Measurements from ENCODE around the gene LARGE2.

Gene LARGE2

GRCh38 chr11:45917286-45917622 lies 5.2 kb upstream of the LARGE2 start:
- no peak for DNase-seq (ENCODE audit: low spot score)

- DNase-seq (ENCODE audit: low spot score): peak; percentile 98
Measured at GRCh38 chr11:45917623-45918330, 4.7 kb upstream of the LARGE2 start, which contains the start of gene PEX16. TSS of gene PEX16 (minus strand) at chr11:45917877. CDS start at chr11:45917811, 66 bp downstream.

- peak; percentile 76 for DNase-seq (ENCODE audit: low spot score)
Measured at GRCh38 chr11:45918331-45918941, 4.0 kb upstream of the LARGE2 start.

- DNase-seq (ENCODE audit: low spot score): no peak
Measured at GRCh38 chr11:45918962-45919675, 3.3 kb upstream of the LARGE2 start.

- no peak for DNase-seq (ENCODE audit: low spot score)
Measured at GRCh38 chr11:45919806-45920530, 2.5 kb upstream of the LARGE2 start.

- no peak for DNase-seq (ENCODE audit: low spot score)
Measured at GRCh38 chr11:45920531-45921477, 1.7 kb upstream of the LARGE2 start.

GRCh38 chr11:45921561-45922424 lies 663 bp upstream of the LARGE2 start:
- no peak for DNase-seq (ENCODE audit: low spot score)

GRCh38 chr11:45924036-45924915 lies 1.8 kb downstream of the LARGE2 start:
- no peak for DNase-seq (ENCODE audit: low spot score)

GRCh38 chr11:45924927-45925326 lies 2.5 kb downstream of the LARGE2 start:
- DNase-seq (ENCODE audit: low spot score): no peak

- no peak for DNase-seq (ENCODE audit: low spot score)
Measured at GRCh38 chr11:45925550-45925949, 3.1 kb downstream of the LARGE2 start.

- no peak for DNase-seq (ENCODE audit: low spot score)
Measured at GRCh38 chr11:45926001-45926401, 3.5 kb downstream of the LARGE2 start.

- DNase-seq (ENCODE audit: low spot score): no peak
Measured at GRCh38 chr11:45926536-45927331, 4.3 kb downstream of the LARGE2 start.

- DNase-seq (ENCODE audit: low spot score): no peak
Measured at GRCh38 chr11:45927332-45927683, 4.9 kb downstream of the LARGE2 start.

GRCh38 chr11:45927684-45928413 lies 5.4 kb downstream of the LARGE2 start:
- no peak for DNase-seq (ENCODE audit: low spot score)

- no peak for DNase-seq (ENCODE audit: low spot score)
Measured at GRCh38 chr11:45928535-45929215, 6.2 kb downstream of the LARGE2 start.

GRCh38 chr11:45929486-45930030 lies 7.1 kb downstream of the LARGE2 start:
- no peak for DNase-seq (ENCODE audit: low spot score)

Data from RKO (cell line).